DND-41 (cell line): Measurements from ENCODE around the gene FAM13A.

Source experiments
- CTCF ChIP-seq: IDR thresholded peaks from 2 replicates; pipeline ENCODE4 v1.5.1; 2012; ENCODE audit warnings: borderline replicate concordance, low read length, moderate library complexity, mild to moderate bottlenecking; ENCODE audit not compliant: poor library complexity, severe bottlenecking; ENCODE audit errors: extremely low read depth
- EZH2 ChIP-seq: IDR thresholded peaks from 3 replicates; pipeline ENCODE4 v1.6.1; 2012; ENCODE audit warnings: borderline replicate concordance, low read depth, mild to moderate bottlenecking, moderate library complexity, low read length, inconsistent platforms; ENCODE audit not compliant: severe bottlenecking

- no peak for TF ChIP-seq CTCF
- TF ChIP-seq EZH2, result no peak
Observed at GRCh38 chr4:89000844-89001360, 56.1 kb downstream of the FAM13A start.
